Liver (tissue), 9 donors: Measurements from ENCODE around the gene TTLL12. TPM values are rescaled to one million over a fixed set of nuclear protein-coding genes. Genes with fewer than 3 reads are reported as not detected.

Source experiments
- DNase-seq: peaks from one replicate; pipeline ENCODE4 v3.0.0-alpha.2; 2017; ENCODE audit warnings: low spot score
- H3K27ac ChIP-seq, 2 donors: one replicate each; pipeline ENCODE4 v1.7.0; 2013; ENCODE audit warnings: inconsistent platforms in 2 of 2, low read length in 2 of 2, control low read depth in 1 of 2, low read depth in 1 of 2, mild to moderate bottlenecking in 1 of 2
- H3K27me3 ChIP-seq, 4 donors: one replicate each; pipeline versions ENCODE4 v1.6.1 to v1.7.0; 2013; ENCODE audit warnings: low read length in 3 of 4, inconsistent platforms in 1 of 4, mild to moderate bottlenecking in 1 of 4, moderate library complexity in 1 of 4; ENCODE audit not compliant: control insufficient read depth in 4 of 4, insufficient read depth in 4 of 4
- H3K36me3 ChIP-seq, 4 donors: one replicate each; pipeline versions ENCODE4 v1.6.1 to v1.7.0; 2013; ENCODE audit warnings: low read length in 3 of 4, mild to moderate bottlenecking in 3 of 4, low read depth in 1 of 4, moderate library complexity in 1 of 4; ENCODE audit not compliant: control insufficient read depth in 4 of 4, insufficient read depth in 3 of 4
- H3K4me1 ChIP-seq, 4 donors: one replicate each; pipeline versions ENCODE4 v1.6.1 to v1.7.0; 2013; ENCODE audit warnings: low read length in 3 of 4, mild to moderate bottlenecking in 3 of 4, moderate library complexity in 1 of 4; ENCODE audit not compliant: control insufficient read depth in 4 of 4, insufficient read depth in 4 of 4
- H3K4me3 ChIP-seq, 3 donors: one replicate each; pipeline versions ENCODE4 v1.6.1 to v1.7.0; 2013; ENCODE audit warnings: low read length in 3 of 3, control low read depth in 1 of 3, low read depth in 1 of 3, mild to moderate bottlenecking in 1 of 3
- H3K9ac ChIP-seq, 2 donors: one replicate each; pipeline ENCODE4 v1.7.0; 2013; ENCODE audit warnings: low read length in 2 of 2, mild to moderate bottlenecking in 2 of 2, moderate library complexity in 2 of 2, control low read depth in 1 of 2, low read depth in 1 of 2
- H3K9me3 ChIP-seq, 4 donors: one replicate each; pipeline versions ENCODE4 v1.6.1 to v1.7.0; 2013; ENCODE audit warnings: low read length in 3 of 4; ENCODE audit not compliant: control insufficient read depth in 4 of 4
- ATF3 ChIP-seq: IDR thresholded peaks from 2 replicates; pipeline ENCODE4 v1.6.1; 2016; ENCODE audit warnings: antibody characterized with exemption
- CTCF ChIP-seq: fragments of 150-350 bp; IDR thresholded peaks from 2 replicates; pipeline ENCODE4 v1.5.1; 2017; ENCODE audit warnings: improper control_type of control experiment, low read depth, low read length; ENCODE audit not compliant: missing input control
- EGR1 ChIP-seq, 2 donors: IDR thresholded peaks; 2 replicates each; pipeline ENCODE4 v1.6.1; 2016 to 2018; ENCODE audit warnings: antibody characterized with exemption in 2 of 2, low read depth in 2 of 2
- GABPA ChIP-seq, 2 donors: IDR thresholded peaks in 1 of 2; conservative IDR thresholded peaks in 1 of 2; 2 replicates each; pipeline ENCODE4 v1.6.1; 2016; ENCODE audit warnings: antibody characterized with exemption in 2 of 2, mild to moderate bottlenecking in 1 of 2, moderate library complexity in 1 of 2
- HNF4A ChIP-seq, 2 donors: conservative IDR thresholded peaks; 2 replicates each; pipeline ENCODE4 v1.6.1; 2016; ENCODE audit warnings: antibody characterized with exemption in 2 of 2, mild to moderate bottlenecking in 2 of 2
- HNF4G ChIP-seq: IDR thresholded peaks from 2 replicates; pipeline ENCODE4 v1.6.1; 2016; ENCODE audit warnings: antibody characterized with exemption
- MAX ChIP-seq: IDR thresholded peaks from 2 replicates; pipeline ENCODE4 v1.6.1; 2016; ENCODE audit warnings: antibody characterized with exemption
- NR2F2 ChIP-seq: IDR thresholded peaks from 2 replicates; pipeline ENCODE4 v1.6.1; 2016; ENCODE audit warnings: antibody characterized with exemption
- RAD21 ChIP-seq, 2 donors: IDR thresholded peaks; 2 replicates each; pipeline ENCODE4 v1.6.1; 2016; ENCODE audit warnings: antibody characterized with exemption in 2 of 2, mild to moderate bottlenecking in 2 of 2
- REST ChIP-seq: IDR thresholded peaks from 2 replicates; pipeline ENCODE4 v1.6.1; 2016; ENCODE audit warnings: antibody characterized with exemption, mild to moderate bottlenecking
- RXRA ChIP-seq, 2 donors: IDR thresholded peaks; 2 replicates each; pipeline ENCODE4 v1.6.1; 2017 to 2018; ENCODE audit warnings: antibody characterized with exemption in 2 of 2, mild to moderate bottlenecking in 1 of 2
- SP1 ChIP-seq: IDR thresholded peaks from 2 replicates; pipeline ENCODE4 v1.6.1; 2018; ENCODE audit warnings: antibody characterized with exemption, mild to moderate bottlenecking
- ZBTB33 ChIP-seq: IDR thresholded peaks from 2 replicates; pipeline ENCODE4 v1.6.1; 2016; ENCODE audit warnings: antibody characterized with exemption
- WGBS: extraction: QIAGEN DNeasy Blood & Tissue Kit; methylation state at CpG from one replicate; pipeline ENCODE4 v1.1.7; 2013; 5-methylcytosine and 5-hydroxymethylcytosine counted together
- polyA plus RNA-seq, 2 donors: library from polyadenylated mRNA; stranded (reverse) in 1 of 2; unstranded in 1 of 2; fragments of 200-250 nt in 1 of 2; fragments of >200 nt in 1 of 2; fragmentation: Nextera tagmentation in 1 of 2; extraction: Ambion mirVana in 1 of 2; gene quantifications; one replicate each; pipeline versions ENCODE4 v1.2.1 to v1.2.3, GENCODE V29; 2013 to 2015
- total RNA-seq, 2 donors: library from RNA; depleted of rRNA; stranded (reverse); fragments of >200 nt; gene quantifications; one replicate each; pipeline ENCODE4 v1.2.3, GENCODE V29; 2014
- donor health status: healthy.
- donor health status: healthy.
- donor health status: healthy.
- donor health status: healthy.
- donor health status: healthy.

TTLL12 gene
- total and polyA plus RNA-seq, 4 donors = 13.7 to 43.9 (median 20.5) TPM

GRCh38 chr22:43213051-43213450 is 26.1 kb upstream of the TTLL12 start:
- no peak overlapping the region for H3K4me3 ChIP-seq
- H3K27ac ChIP-seq = no peak overlapping the region
- H3K27me3 ChIP-seq = no peaks in the 10 kb centered on the region
- H3K9me3 ChIP-seq = no peaks in the 10 kb centered on the region
- no peaks in the 10 kb centered on the region for H3K4me1 ChIP-seq
- TF ChIP-seq SP1 (no peak), HNF4G (no peak), EGR1 (IDR thresholded peaks at IDR 0.05; ENCODE audit: low read depth in 2 of 2) (no peak), ZBTB33 (no peak), NR2F2 (no peak), HNF4A (conservative IDR thresholded peaks at IDR 0.05) (no peak), REST (no peak), RXRA (IDR thresholded peaks at IDR 0.05) (no peak), MAX (no peak), GABPA (IDR thresholded peaks at IDR 0.05 in 1 of 2, conservative IDR thresholded peaks at IDR 0.05 in 1 of 2) (no peak)
- no peak for DNase-seq
- 58% methylated on average over 8 of the region's 8 CpGs for WGBS
- no peak overlapping the region for H3K9ac ChIP-seq
- no peaks in the 10 kb centered on the region for H3K36me3 ChIP-seq

- Histone ChIP-seq H3K9ac (no peak overlapping the region), H3K4me3 (no peak overlapping the region), H3K4me1 (no peaks in the 10 kb centered on the region), H3K27ac (no peak overlapping the region), H3K27me3 (no peaks in the 10 kb centered on the region), H3K36me3 (no peaks in the 10 kb centered on the region), H3K9me3 (no peaks in the 10 kb centered on the region)
- 90% methylated on average over 23 of the region's 23 CpGs for WGBS
- TF ChIP-seq HNF4A (conservative IDR thresholded peaks at IDR 0.05) (no peak), RAD21 (IDR thresholded peaks at IDR 0.05) (no peak), CTCF (no peak), ATF3 (no peak), MAX (no peak)
- DNase-seq = no peak
Measured at GRCh38 chr22:43212434-43212952, 25.6 kb upstream of the TTLL12 start.
